ENCODE results near the gene ALDH1A1. TPM values are rescaled to one million over a fixed set of nuclear protein-coding genes. Genes with fewer than 3 reads are reported as not detected.

ALDH1A1 gene
- total RNA-seq, 3 donors from 2014 or later (not counting 1 experiment from before 2014, with no cell fraction given): 0.57 to 1.7 TPM; not detected in 1

DNA sequence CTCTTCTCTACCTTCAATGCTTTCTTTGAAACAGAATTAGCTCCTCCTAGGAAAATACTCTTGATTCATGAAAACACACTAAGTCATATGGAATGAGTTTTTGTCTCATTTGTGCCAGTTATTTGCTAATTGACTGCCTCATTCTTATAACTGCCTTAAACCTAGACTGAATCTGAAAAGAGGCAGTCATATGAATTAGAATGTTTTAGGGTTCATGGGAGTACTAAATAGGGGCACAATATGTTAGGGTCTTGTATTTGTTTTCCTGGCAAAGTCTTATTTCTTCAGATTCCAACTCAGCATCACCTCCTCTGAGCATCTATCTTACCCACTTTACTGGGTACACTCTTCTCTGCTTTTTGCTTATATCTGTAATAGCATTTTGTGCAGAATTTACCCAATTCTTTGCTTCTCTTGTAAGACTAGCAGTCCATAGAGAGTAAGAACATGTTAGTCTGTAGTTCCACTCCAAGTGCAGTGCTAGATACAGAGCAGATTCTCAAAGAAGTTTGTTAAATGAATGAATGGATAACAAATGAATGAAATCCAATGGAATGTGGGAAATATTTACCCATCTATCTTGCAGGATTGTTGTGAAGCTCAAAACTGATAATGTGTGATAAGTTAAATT lies 43.9 kb upstream of the ALDH1A1 start:
- Histone ChIP-seq H3K4me3 (ENCODE audit: low read length) (no peak overlapping the region), H3K27ac (ENCODE audit: low read length) (no peak overlapping the region), H3K27me3 (ENCODE audit: control insufficient read depth, insufficient read depth, low read length) (no peaks in the 10 kb centered on the region), H3K4me1 (ENCODE audit: control insufficient read depth, insufficient read depth, low read length) (no peaks in the 10 kb centered on the region), H3K9me3 (ENCODE audit: control insufficient read depth, insufficient read depth, low read length) (no peaks in the 10 kb centered on the region), H3K36me3 (ENCODE audit: control insufficient read depth, insufficient read depth, low read length) (no peaks in the 10 kb centered on the region)
- intact Hi-C loops (cut with micrococcal nuclease): no loop called here
- Mint-ChIP-seq H3K4me3 (no peak overlapping the region), H3K4me1 (peaks cover 4 to 6% of the 10 kb centered on the region in 2 donors), H3K36me3 (no peaks in the 10 kb centered on the region), H3K27ac (no peak overlapping the region), H3K27me3 (ENCODE audit: low read depth in 2 of 2) (peaks cover 9 to 24% of the 10 kb centered on the region in 2 donors), H3K9me3 (no peaks in the 10 kb centered on the region)
- TF ChIP-seq, protein P1, sequence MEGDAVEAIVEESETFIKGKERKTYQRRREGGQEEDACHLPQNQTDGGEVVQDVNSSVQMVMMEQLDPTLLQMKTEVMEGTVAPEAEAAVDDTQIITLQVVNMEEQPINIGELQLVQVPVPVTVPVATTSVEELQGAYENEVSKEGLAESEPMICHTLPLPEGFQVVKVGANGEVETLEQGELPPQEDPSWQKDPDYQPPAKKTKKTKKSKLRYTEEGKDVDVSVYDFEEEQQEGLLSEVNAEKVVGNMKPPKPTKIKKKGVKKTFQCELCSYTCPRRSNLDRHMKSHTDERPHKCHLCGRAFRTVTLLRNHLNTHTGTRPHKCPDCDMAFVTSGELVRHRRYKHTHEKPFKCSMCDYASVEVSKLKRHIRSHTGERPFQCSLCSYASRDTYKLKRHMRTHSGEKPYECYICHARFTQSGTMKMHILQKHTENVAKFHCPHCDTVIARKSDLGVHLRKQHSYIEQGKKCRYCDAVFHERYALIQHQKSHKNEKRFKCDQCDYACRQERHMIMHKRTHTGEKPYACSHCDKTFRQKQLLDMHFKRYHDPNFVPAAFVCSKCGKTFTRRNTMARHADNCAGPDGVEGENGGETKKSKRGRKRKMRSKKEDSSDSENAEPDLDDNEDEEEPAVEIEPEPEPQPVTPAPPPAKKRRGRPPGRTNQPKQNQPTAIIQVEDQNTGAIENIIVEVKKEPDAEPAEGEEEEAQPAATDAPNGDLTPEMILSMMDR (IDR thresholded peaks at IDR 0.05): no peak
- no peak for DNase-seq
- no peak for ATAC-seq

DNA sequence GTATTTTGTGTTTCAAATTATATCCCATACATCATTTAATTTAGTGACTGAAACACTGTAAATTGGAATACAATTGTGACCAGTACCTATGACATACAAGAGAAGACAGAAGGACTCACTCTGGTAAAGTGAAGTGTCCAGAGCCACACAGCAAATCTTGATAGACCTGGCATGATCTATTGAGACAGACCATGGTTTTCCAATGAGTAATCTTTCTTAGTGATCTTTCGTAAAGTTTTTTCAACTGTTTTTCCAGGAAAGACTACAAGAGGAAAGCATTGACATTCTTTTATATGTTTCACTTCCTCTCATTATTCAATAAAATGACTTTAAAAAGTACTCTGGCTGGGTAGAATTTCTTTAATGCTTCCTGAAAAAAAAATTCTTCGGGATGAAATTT lies 43.3 kb upstream of the ALDH1A1 start:
- no CpG with 5 or more reads among the region's 2 CpGs for WGBS (ENCODE audit: insufficient coverage)

DNA sequence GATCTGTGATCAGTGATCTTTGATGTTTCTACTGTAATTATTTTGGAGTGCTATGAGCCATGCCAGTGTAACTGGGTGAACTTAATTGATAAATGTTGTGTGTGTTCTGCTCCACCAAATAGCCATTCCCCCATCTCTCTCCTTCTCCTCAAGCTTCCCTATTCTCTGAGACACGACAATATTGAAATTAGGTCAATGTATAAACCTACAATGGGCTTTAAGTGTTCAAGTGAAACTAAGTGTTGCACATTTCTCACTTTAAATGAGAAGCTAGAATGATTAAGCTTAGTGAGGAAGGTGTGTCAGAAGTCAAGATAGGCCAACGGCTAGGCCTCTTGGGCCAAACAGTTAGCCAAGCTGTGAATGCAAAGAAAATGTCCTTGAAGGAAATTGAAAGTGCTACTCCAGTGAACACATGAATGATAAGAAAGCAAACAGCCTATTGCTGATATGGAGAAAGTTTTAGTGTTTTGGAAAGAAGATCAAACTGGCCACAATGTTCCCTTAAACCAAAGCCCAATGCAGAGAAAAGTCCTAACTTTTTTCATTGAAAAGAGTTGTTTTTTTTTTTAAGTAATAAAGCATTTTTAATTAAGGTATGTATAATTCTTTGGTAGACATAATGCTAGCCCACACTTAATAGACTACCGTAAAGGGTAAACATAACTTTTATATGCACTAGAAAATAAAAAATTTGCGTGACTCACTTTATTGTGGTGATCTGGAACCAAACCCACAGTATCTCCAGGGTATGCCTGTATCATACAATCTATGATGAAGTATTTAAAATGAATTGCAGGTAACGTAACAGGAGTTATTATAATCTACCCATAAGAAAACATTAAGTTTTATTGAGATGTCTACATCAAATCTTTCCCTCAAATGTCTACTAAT lies 42.5 kb upstream of the ALDH1A1 start:
- no peak for ATAC-seq
- Mint-ChIP-seq H3K36me3 (no peaks in the 10 kb centered on the region), H3K27ac (no peak overlapping the region), H3K9me3 (no peaks in the 10 kb centered on the region), H3K27me3 (ENCODE audit: low read depth in 2 of 2) (peaks cover 7 to 20% of the 10 kb centered on the region in 2 donors), H3K4me1 (peaks cover 4 to 6% of the 10 kb centered on the region in 2 donors), H3K4me3 (no peak overlapping the region)
- Histone ChIP-seq H3K36me3 (ENCODE audit: control insufficient read depth, insufficient read depth, low read length) (no peaks in the 10 kb centered on the region), H3K27ac (ENCODE audit: low read length) (no peak overlapping the region), H3K9me3 (ENCODE audit: control insufficient read depth, insufficient read depth, low read length) (no peaks in the 10 kb centered on the region), H3K27me3 (ENCODE audit: control insufficient read depth, insufficient read depth, low read length) (no peaks in the 10 kb centered on the region), H3K4me1 (ENCODE audit: control insufficient read depth, insufficient read depth, low read length) (no peaks in the 10 kb centered on the region), H3K4me3 (ENCODE audit: low read length) (no peak overlapping the region)
- DNase-seq: no peak
- TF ChIP-seq, protein P1 (IDR thresholded peaks at IDR 0.05): no peak
- intact Hi-C loops (cut with micrococcal nuclease): no loop called here
- 70% methylated on average over 2 of the region's 5 CpGs for WGBS (ENCODE audit: insufficient coverage)

More for the DNA sequence above, 43.3 kb upstream of the ALDH1A1 start:
- Histone ChIP-seq H3K9me3 (ENCODE audit: control insufficient read depth, insufficient read depth, low read length) (no peaks in the 10 kb centered on the region), H3K27ac (ENCODE audit: low read length) (no peak overlapping the region), H3K4me3 (ENCODE audit: low read length) (no peak overlapping the region), H3K4me1 (ENCODE audit: control insufficient read depth, insufficient read depth, low read length) (no peaks in the 10 kb centered on the region), H3K36me3 (ENCODE audit: control insufficient read depth, insufficient read depth, low read length) (no peaks in the 10 kb centered on the region), H3K27me3 (ENCODE audit: control insufficient read depth, insufficient read depth, low read length) (no peaks in the 10 kb centered on the region)
- Mint-ChIP-seq H3K4me1 (peaks cover 4 to 6% of the 10 kb centered on the region in 2 donors), H3K4me3 (no peak overlapping the region), H3K27ac (no peak overlapping the region), H3K36me3 (no peaks in the 10 kb centered on the region), H3K27me3 (ENCODE audit: low read depth in 2 of 2) (peaks cover 7 to 20% of the 10 kb centered on the region in 2 donors), H3K9me3 (no peaks in the 10 kb centered on the region)
- no peak for ATAC-seq
- DNase-seq: no peak
- TF ChIP-seq, protein P1 (IDR thresholded peaks at IDR 0.05): no peak
- intact Hi-C loops (cut with micrococcal nuclease): no loop called here

All from natural killer cell (primary cell).